Activated CD4-positive, alpha-beta T cell treated with anti-CD3 and anti-CD28 coated beads for 24 hours (primary cell): ENCODE results near the gene PAOX.

Source experiments
- DNase-seq, 2 donors: peaks; one replicate each; pipeline ENCODE4 v3.0.0-alpha.2; 2020; ENCODE audit warnings: low read depth in 2 of 2

The PAOX gene

GRCh38 chr10:133379152-133379800 lies at the start of gene PAOX:
TSS of gene PAOX (plus strand) at chr10:133379262. CDS start at chr10:133379317, 55 bp downstream.
- no peak for DNase-seq

- DNase-seq, result peak; percentile 81 to 87
Observed at GRCh38 chr10:133329491-133330202, 49.4 kb upstream of the PAOX start.

GRCh38 chr10:133332936-133333699 lies 45.9 kb upstream of the PAOX start:
- no peak for DNase-seq

- no peak for DNase-seq
Observed at GRCh38 chr10:133334503-133335245, 44.4 kb upstream of the PAOX start.

GRCh38 chr10:133335246-133336117 lies 43.6 kb upstream of the PAOX start:
- peak; percentile 47 to 67 for DNase-seq

- no peak for DNase-seq
Observed at GRCh38 chr10:133336118-133336576, 42.9 kb upstream of the PAOX start.

- peak; percentile 40 to 44 for DNase-seq
Observed at GRCh38 chr10:133336577-133337369, 42.3 kb upstream of the PAOX start, which contains the start of gene CALY. TSS of gene CALY (minus strand) at chr10:133336896. CDS start at chr10:133328989, 7,907 bp downstream.

GRCh38 chr10:133337370-133337725 lies 41.7 kb upstream of the PAOX start:
- DNase-seq, result no peak

GRCh38 chr10:133338080-133339071 lies 40.7 kb upstream of the PAOX start:
- no peak for DNase-seq

GRCh38 chr10:133339708-133340380 lies 39.2 kb upstream of the PAOX start:
- no peak for DNase-seq

GRCh38 chr10:133341983-133342382 lies 37.1 kb upstream of the PAOX start:
- no peak for DNase-seq

GRCh38 chr10:133342942-133343341 lies 36.1 kb upstream of the PAOX start:
- no peak for DNase-seq

- DNase-seq, result no peak
Observed at GRCh38 chr10:133343558-133343957, 35.5 kb upstream of the PAOX start.

- DNase-seq, result no peak
Observed at GRCh38 chr10:133344236-133344635, 34.8 kb upstream of the PAOX start.

- DNase-seq, result no peak
Observed at GRCh38 chr10:133346413-133346812, 32.6 kb upstream of the PAOX start.

GRCh38 chr10:133347710-133348517 lies 31.1 kb upstream of the PAOX start:
- no peak for DNase-seq

GRCh38 chr10:133349160-133349568 lies 29.9 kb upstream of the PAOX start:
- no peak for DNase-seq
